GM21528 (cell line): Measurements from ENCODE around the gene UTY.
A peak's percentile ranks its signal among the peaks of the same experiment; 100 is the strongest.

Experiments
- ATAC-seq: cut with Tn5 transposase; IDR thresholded peaks from one replicate; pipeline ENCODE4 v1.9.1; 2021; ENCODE audit warnings: mild to moderate bottlenecking, moderate library complexity; ENCODE audit not compliant: unreplicated experiment, low FRiP score

UTY gene

DNA sequence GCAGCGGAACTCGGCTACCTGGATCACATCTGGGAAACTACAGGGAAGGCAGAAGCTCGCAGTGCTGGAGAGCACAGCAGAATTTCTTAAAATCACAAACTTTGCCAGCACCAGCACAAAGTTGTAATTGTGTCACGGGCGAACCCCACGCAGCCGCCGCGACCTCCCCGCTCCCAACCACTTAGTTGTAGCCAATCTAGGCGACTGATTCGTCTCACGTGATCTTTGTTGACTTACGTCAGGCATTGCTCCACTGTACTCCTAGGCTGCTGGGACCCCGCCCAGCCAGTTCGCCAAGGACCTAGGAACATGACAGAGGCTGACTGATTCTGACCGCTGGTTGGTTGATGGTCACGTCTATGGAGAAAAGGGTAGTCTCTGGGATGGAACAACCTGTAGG lies at the start of gene UTY:
TSS of gene UTY (minus strand) at position 206 of the 400 bp plus-strand sequence. CDS start 368 bp downstream, outside the sequence.
- peak; percentile 98 for ATAC-seq

DNA sequence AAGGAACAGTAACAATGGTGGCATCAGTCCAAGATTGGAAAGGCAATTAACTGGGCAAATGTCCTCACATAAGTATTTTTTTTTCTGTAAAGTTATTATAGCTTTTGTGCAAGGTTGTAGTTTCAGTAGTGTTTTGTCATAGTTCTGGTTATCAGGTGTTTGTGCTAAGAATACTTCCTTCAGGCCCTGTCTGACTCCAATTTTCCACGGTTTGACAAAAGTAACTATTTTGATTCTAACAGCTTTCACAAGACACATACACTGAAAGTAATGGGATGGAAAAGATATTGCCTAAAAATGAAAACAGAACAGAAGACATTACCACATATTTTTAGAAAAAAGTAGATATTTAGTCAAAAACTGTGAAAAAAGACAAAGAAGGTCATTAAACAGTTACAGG lies 40.6 kb upstream of the UTY start:
- ATAC-seq: no peak

DNA sequence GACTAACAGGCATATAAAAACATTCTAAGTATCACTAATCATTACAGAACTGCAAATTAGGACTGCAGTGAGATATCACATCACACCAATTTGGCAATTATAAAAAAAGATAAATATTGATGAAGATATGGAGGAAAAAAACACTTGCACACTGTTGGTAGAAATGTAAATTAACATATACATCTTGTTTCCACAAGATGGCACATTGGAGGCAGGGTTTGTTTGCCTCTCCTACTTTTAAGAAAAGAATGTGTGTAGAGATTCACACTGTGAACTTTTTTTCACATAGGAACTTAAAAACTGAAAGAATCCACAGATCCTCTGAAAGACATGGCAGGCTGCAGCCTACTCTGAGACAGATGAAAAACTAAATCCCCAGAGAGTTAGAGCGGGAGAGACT lies 21.4 kb upstream of the UTY start:
- no peak for ATAC-seq

DNA sequence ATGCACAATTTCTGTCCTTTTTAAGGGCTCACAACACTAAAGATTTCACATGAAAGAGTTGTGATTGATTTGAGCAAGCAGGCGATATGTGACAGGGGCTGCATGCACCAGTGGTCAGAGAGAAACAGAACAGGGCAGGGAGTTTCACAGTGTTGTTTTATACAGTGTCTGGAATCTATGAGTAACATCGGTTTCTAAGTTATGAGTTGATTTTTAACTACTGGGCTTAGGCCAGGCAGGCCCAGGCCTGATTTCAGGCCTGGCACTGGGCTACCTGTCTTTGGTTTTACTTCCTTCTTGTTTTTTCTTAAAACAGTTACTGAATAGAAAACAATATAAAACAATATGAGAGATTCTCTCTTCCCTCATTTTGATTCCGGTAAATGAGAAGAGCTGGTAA lies 13.9 kb upstream of the UTY start:
- no peak for ATAC-seq

DNA sequence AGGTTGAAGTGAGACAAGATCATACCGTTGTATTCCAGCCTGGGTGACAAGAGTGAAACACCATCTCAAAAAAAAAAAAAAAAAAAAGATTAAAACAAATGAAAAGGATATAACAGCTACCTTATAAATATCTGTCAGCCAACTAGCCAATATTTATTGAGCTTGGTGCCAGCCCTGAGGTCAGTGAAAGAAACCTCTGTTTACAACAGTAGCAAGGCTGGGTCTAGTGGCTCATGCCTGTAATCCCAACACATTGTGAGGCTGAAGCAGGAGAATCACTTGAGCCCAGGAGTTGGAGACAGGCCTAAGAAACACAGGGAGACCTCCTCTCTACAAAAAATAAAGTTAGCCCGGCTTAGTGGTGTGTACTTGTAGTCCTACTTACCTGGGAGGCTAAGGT lies 12.6 kb upstream of the UTY start:
- no peak for ATAC-seq

DNA sequence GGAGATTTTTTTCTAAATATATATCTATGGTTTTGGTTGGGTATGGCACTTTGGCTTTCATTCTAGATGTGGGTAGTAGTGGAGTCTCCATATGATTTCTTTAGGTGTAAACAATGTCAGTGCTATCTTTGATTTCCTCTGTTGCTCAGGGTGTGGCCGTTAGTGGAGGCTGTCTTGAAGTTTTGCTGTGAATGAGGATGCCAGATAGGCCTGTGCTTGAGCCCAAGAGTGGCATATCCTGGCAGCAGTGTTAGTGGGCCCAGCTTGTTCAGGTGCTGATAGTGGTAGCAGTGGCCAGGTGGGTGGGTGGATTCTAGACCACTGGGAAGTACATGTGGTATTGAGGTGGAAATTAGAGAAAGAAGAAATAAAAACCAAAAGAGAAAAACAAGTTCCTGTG lies 8.9 kb upstream of the UTY start:
- no peak for ATAC-seq

DNA sequence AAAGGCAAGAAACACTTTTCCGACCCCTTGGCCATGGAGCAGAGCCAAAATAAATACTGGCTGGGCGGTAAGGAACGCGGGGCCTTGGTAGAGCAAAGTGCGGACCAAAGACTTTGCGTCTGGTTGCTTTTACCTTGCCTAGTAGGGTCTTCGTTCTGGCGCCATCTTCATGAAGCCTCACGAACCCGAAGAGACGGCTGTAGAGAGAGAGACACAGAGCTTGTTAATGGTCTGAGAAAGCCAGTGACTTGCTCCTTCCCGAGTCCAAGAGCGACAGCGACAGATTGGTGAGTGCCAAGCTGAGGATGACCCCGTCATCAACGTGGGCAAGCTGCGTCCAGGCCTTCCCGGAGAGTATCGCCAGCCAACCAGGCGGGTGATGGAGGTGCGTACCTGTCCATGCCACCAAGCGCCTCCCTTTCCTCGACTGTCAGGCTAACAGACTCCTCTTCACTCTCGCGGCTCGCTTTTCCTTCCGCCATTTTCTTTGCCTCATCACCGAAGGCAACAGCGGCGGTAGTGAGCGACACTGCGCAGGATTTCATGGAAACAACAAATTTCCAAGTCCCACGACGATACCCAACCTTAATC lies 617 bp downstream of the UTY start:
- peak; percentile 52 for ATAC-seq

DNA sequence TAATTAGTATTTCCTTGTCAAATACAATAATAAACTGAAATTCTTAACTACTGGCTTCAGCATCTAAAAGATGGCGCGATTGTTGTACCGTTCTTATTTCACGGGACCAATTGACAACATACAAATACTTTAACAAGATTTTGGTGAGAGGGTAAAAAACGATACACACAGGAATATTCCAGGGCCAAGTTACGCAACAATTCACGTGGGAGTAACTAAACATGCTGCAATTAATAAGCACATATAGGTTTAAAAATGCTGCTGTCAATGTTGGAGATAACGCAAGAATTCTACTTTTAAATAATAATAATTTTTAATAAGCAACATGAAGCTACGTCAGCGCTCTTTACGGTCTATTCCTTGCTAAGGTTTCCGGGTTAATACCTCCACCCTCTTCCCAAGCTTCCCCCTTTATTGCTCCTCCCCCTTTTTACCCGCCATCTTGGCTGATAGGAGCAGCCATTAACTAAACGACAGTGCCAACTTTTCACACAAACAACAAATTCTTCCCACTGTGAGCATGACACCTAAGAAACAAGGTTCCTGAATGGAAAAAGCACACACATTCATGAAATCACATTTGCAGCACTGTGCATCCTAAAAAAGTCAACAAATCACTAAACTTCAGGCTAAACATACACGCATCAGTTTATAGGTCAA lies 1.6 kb downstream of the UTY start:
- peak; percentile 47 for ATAC-seq

DNA sequence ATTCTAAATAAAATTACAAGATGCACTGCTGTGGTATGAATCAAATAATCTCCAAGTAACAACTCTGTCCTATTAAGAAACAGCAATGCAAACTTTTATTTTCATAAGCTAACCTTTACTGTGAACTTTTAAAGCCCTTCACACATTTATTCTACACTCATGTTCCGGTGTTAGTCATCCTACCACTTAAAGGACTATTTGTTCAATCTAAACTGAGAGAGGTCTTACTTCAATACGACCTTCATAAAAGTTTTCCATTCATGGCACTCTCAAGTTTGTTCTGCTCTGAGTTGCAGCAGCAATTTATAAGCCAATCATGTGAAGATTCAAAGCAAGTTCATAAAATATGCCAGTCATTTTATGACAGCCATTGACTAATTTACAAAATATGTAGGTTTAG lies 4.8 kb downstream of the UTY start:
- no peak for ATAC-seq

DNA sequence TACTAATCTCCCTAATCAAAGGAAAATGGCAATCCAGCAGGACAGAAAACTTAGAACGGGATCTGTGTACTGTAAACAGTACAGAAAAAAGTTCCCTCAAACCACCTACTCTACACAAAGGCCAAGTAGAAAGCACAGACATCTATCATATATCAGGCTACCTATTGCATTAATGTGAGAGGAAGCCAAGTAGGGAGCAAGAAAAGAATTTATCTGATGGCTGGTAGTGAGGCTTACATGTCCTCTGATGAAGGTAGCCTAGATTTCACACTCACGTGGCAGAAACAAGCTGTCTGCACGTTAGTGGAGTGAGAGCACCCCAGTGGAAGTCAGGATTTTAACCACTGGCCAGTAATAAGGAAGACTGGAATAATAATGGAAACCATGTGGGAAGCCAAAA lies 28.3 kb downstream of the UTY start:
- ATAC-seq: no peak

DNA sequence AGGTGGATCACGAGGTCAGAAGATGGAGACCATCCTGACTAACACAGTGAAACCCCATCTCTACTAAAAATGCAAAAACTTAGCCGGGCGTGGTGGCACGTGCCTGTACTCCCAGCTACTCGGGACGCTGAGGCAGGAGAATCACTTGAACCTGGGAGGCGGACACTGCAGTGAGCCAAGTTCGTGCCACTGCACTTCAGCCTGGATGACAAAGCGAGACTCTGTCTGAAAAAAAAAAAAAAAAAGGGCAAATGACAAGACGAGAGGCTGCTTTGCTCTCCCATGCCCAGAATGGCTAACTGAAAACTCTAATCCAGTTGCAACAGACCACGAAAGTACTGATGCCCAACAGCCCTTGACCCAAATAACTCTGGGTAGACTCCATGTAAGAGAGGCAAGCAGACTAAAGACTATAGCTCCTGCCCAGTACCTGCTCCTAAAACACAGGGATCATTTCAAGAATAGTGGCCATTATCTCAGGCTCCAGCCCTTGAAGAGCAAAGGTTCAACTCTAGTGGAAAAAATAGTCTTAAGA lies 29.2 kb downstream of the UTY start:
- no peak for ATAC-seq

DNA sequence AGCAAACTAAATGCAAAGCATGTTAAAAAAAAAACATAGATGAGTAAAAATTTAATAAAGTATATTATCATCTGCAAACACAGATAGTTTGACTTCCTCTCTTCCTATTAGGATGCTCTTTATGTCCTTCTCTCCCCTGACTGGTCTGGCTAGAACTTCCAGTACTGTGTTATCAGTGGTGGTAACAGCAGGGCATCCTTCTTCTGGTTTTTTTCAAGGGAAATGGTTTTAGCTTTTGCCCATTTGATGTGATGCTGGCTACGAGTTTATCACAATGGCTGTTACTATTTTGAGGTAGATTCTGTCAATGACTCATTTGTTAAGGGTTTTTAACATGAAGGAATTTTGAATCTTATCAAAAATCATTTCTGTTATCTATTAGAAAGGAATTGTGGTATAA lies 34.3 kb downstream of the UTY start:
- no peak for ATAC-seq

DNA sequence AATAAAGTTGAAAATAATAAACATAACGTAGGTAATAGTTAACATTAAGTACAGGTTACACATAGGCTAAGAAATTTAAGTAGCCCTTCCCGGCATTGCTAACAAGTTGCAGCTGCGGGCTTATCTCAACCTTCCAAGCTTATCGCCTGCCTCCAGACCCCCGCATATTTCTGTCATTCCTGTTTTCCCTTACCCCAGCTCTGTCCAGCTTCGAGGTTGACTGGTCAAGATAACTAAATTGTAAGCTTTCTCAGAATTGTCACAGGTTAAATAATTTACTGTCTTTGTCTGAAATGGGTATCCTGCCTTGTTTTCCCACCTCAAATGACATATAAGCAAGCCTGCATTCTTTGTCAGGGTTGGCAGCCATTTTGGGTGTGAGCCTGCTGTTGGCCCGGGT lies 36.7 kb downstream of the UTY start:
- no peak for ATAC-seq

DNA sequence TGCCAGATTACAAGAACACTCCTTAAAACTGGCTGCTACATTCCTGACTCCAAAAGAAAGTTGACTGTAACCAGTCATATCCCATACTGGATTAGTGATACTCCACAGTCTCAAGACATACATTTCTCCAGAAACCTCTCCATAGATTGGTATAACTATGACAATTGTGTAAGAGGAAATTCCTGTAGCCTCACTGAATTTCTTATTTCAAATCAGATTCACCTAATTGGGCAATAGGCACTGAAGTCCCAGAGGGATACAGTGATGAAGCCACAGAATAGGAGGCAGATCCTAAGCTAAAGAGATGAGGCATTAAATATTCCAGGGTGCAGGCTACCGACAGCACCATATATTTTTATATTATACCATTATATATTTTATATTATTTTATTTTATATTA lies 39.0 kb downstream of the UTY start:
- ATAC-seq: no peak

DNA sequence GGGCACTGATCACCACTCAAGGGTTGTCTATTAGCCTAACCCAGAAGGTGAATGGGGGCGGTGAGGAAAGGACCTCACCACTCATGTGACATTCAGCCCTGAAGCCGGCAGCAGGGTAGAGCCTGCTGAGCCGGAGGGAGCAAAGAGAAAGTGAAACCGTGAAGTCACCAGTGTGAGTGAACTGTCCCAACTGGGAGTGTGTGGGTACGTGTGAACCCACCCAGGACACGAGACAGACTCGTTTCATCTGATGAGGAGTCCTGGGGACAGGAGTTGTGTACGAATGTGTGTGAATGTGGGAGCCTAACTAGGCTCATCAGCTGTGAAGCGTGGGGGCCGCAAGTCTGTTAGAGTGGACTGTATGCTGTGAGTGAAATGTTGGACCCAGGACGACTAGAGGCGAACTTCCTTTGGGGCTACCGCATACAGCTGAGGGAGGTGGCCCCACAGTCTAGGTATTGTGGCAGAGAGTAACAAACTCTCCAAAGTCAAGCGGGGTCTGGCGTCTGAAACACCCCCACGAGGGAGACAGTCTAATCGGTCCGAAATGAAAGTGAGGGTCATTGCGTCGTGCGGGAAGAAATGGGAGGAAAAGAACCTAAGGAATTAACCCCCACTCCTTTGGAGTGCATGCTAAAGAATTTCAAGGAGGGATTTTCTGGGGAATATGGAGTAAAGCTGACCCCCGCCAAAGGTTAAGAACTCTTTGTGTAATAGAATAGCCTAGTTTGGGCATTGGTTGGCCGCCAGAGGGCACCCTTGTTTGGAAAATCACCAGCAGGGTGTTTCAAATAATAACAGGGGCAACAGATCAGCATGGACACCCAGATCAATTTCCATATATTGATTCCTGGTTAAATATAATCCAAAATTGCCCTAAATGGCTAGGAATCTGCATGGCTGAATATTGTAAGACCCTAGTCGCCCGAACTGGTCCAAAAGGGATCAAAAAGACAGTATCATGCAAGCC lies 43.6 kb downstream of the UTY start:
- peak; percentile 78 for ATAC-seq

DNA sequence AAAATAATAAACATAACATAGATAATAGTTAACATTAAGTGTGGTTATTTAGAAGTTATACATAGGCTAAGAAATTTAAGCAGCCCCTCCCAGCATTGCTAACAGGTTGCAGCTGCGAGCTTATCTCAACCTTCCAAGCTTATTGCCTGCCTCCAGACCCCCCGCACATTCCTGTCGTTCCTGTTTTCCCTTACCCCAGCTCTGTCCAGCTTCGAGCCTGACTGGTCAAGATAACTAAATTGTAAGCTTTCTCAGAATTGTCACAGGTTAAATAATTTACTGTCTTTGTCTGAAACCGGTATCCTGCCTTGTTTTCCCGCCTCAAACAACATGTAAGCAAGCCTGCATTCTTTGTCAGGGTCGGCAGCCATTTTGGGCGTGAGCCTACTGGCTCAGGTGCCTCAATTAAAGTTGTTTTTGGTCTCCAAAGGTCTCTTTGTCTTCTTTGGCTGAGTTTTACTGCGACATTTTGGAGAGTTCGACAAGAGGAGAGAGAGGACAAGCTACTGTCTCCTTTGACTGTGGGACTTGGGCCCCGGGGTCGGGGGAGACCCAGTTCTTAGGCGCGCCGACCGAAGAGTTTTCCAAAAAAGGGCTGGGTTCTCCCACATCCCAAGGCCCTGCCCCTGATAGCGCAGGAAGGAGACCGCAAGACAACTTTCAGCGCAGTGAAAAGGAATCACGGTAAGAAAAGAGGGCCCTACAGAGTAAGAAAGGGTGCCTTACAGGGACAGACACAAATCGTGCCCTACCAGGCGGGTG lies 44.4 kb downstream of the UTY start:
- ATAC-seq: no peak

DNA sequence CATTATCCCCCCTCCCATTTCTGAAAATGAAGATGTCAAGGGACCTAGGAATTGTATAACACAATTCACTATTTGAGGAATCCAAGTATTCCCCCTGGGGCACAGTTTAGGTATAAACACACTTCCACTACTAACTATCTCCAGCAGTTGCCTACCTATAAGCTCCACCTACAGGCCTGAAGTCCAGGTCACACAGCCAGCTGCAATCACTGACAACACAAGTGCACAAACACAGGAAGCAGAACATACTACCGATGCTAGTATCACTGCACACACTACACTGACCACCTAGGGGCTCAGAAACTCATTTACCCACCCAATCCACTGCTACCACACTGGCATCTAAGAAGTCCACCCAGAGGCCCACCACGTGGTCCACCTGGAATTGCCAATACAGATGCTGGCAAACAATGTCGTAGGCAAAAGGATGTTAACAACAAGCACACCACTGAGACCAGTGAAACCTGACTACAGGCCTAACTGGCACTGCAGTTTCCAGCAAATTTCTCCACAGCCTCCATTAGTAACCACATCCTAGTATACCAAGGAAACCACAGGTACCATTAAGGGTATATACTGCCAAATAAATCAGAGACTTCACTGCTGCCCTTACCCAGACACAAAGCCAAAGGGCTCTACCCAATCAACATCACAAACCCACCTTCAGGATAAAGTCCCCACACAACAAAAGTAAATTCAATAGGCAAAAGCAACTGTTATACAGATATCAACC lies 47.4 kb downstream of the UTY start:
- ATAC-seq: no peak

DNA sequence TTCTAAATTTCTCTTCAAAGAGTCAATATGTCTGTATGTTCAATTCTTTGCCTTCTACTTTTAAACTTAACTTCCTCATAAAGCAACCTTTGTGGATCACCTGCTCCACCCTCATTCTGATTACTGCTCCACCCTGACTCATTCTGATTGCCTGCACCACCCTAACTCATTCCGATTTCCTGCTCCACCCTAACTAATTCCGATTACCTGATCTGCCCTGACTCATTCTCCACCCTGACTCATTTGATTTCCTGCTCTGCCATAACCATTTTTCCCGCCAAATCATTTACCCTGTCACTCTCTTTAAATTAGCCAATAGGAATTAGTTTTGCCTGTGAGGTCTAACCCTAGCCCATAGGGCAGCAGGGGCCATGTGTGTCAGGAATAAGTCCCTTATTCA lies 50.3 kb downstream of the UTY start:
- ATAC-seq: no peak

DNA sequence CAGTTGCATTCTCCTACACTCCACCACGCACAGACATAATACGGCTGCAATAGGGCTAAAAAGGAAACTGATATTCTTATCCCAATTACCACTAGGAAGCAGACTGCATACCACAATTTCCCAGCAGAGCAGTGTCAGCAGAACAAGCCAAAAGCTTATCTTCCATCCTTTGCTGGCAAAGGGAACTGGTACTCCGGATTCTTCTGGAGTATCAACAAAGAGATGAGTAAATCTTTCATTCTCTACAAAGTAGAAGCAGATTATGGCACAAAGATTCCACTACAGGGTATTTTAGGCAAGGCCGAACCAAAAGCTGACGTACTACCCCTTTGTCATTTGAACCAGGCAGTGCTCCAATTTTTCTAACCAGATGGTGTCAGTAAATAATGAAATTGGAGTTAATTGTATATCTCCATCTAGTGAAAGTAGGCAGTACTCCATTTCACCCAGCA lies 56.5 kb downstream of the UTY start:
- no peak for ATAC-seq
